Activated CD4-positive, alpha-beta T cell treated with anti-CD3 and anti-CD28 coated beads, Interleukin-2, amount 50 U/mL, for 1 hour (primary cell): ENCODE results near the gene DNAH9.

Source experiments
- DNase-seq: peaks from one replicate; pipeline ENCODE4 v3.0.0-alpha.2; 2020

Gene DNAH9

DNA sequence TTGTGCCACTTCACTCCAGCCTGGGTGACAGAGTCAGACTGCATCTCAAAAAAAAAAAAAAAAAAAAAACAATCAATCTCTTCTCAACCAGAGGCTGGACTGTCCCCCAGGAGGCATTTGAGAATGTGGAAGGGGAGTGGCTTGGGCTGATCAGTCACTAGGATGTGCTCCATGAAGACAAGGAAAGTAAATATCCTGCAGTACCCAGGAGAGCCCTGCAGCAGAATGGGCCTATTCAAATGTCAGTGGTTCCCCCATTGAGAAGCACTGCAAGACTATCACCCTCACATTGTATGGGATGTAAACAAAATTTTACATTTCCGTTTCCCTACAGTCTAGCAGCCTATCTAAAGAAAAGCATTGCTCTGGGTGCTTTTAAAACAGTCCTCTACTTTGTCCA lies 70.3 kb downstream of the DNAH9 start:
- no peak for DNase-seq

GRCh38 chr17:11671126-11671525 lies 72.9 kb downstream of the DNAH9 start:
- no peak for DNase-seq

DNA sequence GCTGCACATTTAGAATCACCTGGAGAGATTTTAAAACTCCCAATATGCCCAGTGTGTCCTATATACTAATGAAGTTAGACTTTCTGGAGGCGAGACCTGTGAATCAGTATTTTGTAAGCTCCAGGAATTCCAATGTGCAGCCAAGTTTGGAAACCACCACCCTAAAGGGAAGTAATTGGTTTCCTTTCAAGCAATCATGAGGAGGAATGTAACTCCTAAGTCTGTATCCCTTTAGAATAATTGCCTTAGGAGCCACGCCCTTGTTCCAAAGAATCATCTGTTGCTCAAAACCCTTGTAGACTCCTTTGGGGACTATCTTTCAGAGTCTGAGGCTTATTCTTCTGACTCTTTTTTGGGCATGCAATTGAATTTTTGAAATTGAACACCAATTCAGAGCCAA lies 84.4 kb downstream of the DNAH9 start:
- no peak for DNase-seq

DNA sequence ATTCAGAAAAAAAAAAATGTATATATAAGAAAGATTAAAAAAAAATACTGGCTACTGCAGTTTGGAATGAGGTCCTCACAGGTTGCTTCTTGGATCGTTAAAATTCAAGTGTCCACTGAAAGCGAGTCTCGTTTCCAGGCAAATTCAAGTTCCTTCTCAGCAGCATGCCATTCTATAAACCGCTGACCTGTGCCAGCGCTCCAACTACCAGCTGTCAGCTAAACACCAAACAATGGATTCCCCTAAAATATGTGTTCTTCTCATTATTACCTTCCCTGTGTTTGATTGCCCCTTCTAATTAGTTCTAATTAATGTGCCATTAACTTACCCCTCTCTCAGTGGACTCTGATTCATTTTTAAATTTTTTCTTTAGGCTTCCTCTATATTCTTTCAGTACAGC lies 92.4 kb downstream of the DNAH9 start:
- DNase-seq: no peak

- DNase-seq: no peak
Observed at GRCh38 chr17:11692688-11693087, 94.4 kb downstream of the DNAH9 start.

GRCh38 chr17:11693284-11693683 lies 95.0 kb downstream of the DNAH9 start:
- no peak for DNase-seq

- no peak for DNase-seq
Observed at GRCh38 chr17:11700668-11701067, 102.4 kb downstream of the DNAH9 start.

GRCh38 chr17:11701911-11702310 lies 103.6 kb downstream of the DNAH9 start:
- DNase-seq: no peak

- DNase-seq: no peak
Observed at GRCh38 chr17:11704041-11704440, 105.8 kb downstream of the DNAH9 start.

DNA sequence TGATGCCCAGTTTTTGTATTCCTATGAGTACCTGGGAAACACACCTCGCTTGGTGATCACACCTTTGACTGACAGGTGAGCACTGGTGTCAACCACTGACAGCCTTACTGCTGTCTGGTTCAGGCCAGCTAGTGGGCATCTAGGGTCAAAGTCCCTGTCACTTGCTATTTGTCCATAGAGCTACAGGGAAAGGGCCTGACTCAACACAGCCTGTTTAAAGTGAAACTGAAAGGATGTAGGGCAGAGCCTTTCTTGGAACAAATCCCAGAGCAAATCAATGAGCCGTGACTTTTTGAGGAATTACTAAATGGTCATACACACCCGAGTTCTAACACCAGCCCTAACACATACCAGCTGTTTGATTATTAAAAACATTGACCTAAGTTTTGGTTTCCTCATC lies 106.8 kb downstream of the DNAH9 start:
- DNase-seq: no peak

DNA sequence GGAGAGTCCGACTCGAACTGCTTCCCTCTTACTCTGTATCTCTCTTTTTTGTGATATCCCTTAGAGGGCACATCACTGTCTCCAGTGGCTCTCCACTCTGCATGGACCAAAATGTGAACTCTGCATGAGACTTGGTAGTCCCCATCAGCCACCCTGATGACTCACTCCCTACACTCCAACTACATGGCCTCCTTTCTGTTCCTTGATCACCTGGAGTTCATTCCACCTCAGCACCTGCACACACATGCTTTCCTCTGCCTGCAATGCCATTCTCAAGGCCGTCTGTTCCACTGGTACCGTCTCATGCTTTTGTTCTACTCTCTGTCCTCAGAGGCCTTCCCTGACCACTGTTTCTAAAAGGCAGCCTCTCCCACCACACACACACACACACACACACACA lies 109.3 kb downstream of the DNAH9 start:
- no peak for DNase-seq

DNA sequence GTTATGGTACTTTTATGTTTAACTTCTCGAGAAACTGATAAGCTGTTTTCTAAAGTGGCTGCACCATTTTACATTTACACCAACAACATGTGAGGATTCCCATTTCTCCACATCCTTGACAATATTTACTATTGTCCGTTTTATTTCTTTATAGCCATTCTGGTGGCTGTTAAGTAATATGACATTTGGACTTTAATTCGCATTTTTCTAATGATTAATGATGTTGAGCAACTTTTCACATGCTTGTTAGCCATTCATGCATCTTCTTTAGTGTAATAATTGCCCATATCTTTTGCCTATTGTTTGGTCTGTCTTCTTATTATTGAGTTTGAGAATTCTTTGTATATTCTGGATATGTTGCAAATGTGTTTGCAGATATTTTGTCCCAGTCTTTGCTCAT lies 114.2 kb downstream of the DNAH9 start:
- DNase-seq: no peak

- no peak for DNase-seq
Observed at GRCh38 chr17:11719203-11719602, 120.9 kb downstream of the DNAH9 start.

- DNase-seq: no peak
Observed at GRCh38 chr17:11719856-11720255, 121.6 kb downstream of the DNAH9 start.

DNA sequence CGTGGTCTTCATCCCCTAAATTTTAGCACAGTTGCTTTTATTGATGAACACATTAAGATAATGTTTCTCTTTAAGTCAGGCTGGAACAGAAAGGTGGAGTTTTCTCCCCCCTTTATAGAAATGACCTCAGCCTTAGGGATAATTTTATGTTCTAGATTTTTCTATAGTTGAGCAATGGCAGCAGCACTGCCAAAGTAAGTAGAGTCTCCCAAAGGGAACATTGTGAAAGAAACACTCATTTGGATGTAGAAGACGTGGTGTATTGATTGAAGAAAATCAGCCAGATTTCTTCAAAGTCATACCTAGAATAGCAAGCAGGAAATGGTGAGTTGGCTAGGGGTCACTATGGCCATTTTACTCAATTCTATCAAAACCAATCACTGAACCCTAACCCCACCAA lies 122.5 kb downstream of the DNAH9 start:
- no peak for DNase-seq

- DNase-seq: no peak
Observed at GRCh38 chr17:11730747-11731146, 132.5 kb downstream of the DNAH9 start.

DNA sequence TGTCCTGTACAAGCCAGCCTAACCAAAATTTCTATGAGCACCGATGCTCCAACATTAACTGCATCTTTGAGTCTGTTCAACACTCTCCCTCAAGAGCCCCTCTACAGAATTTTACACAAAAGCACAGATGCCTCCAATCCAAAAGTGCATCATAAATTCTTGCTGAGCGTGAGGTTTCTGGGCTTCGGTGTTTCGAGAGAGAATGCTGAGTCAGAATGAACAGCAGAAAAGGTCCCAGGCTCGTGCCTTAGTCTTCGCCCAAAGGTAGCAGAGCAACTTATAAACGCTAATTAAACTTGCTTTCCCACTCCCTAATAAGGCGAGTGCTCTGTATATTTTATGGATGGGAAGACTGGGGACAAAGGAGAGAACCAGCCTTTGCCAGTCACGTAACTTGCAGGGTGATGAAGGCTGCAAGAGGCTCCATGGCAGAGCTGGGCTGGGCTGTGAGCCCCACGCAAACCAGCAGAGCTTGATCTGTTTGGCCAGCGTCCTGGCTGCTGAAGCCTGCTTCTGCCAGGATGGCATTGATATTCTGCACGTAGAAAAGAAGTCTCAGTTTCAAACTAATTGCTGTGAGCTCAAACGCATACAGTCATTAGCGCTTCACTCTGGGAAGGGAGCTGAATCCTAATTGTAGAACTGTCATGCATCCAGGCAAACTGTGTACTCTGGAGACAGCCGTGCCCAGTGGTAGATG lies 138.5 kb downstream of the DNAH9 start:
- no peak for DNase-seq

GRCh38 chr17:11737313-11737679 lies 139.0 kb downstream of the DNAH9 start:
- DNase-seq: no peak

GRCh38 chr17:11738151-11738550 lies 139.9 kb downstream of the DNAH9 start:
- no peak for DNase-seq

DNA sequence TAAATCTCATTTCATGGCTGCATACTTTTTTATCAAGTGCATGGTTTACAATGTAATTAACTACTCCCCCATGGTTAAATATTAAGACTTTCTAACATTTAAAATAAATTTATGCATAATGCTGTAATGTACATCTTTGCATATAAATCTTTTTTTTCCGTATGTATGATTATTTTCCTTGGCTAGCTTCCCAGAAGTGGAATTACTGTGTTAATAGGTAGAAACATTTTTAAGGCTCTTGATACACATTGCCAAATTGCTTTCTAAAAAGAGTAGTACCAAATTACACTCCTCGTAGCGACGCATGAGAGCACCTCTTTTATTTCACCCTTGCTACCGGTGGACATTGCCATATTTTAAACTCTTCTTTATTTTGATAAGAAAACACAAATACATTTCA lies 141.1 kb downstream of the DNAH9 start:
- no peak for DNase-seq

DNA sequence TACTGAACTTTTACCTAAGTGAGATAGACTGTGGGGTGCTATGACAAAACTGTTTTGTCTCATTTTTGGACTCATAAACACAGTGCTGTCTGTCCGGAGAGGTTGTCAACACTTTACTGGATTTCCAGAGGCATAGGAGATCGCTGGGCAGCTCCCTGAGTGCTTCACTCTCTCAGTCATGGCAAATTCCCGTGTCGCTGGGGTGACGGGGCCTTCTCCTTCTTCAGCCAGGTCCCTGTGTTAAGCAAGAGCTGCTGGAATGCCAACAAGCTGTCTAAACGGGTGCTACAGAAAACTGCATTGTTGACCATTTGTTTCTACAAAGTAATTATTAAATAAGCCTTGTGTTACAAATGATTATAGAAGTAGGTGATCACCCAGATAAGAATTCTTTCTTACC lies 141.6 kb downstream of the DNAH9 start:
- DNase-seq: no peak

- no peak for DNase-seq
Observed at GRCh38 chr17:11742886-11743285, 144.6 kb downstream of the DNAH9 start.

DNA sequence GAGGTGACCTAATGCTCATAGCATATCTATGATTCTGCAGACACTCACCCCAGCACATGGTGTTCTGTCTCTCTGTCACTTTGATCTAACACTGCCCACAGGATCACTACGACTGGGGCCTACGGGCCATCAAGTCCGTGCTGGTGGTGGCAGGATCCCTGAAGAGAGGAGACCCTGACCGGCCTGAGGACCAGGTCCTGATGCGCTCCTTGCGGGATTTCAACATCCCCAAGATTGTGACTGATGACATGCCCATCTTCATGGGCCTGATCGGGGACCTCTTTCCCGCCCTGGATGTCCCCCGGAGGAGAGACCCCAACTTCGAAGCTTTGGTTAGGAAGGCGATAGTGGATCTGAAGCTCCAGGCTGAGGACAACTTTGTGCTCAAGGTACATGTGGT lies 146.4 kb downstream of the DNAH9 start:
- DNase-seq: no peak

GRCh38 chr17:11747441-11747840 lies 149.2 kb downstream of the DNAH9 start:
- no peak for DNase-seq

GRCh38 chr17:11757815-11758214 lies 159.5 kb downstream of the DNAH9 start:
- no peak for DNase-seq

GRCh38 chr17:11768106-11768505 lies 169.8 kb downstream of the DNAH9 start:
- DNase-seq: no peak
